HG03469 (cell line): ENCODE measurements around the gene PSG3.
"Not testable (repeated sequence)": the region's sequence is repeated elsewhere in the genome, so short reads cannot be mapped to it uniquely, and the experiment has no call there.

Experiments used
- ATAC-seq: cut with Tn5 transposase; IDR thresholded peaks from one replicate; pipeline ENCODE4 v1.9.1; 2021; ENCODE audit warnings: mild to moderate bottlenecking, moderate library complexity, moderate number of reproducible peaks; ENCODE audit not compliant: unreplicated experiment

The PSG3 gene

DNA sequence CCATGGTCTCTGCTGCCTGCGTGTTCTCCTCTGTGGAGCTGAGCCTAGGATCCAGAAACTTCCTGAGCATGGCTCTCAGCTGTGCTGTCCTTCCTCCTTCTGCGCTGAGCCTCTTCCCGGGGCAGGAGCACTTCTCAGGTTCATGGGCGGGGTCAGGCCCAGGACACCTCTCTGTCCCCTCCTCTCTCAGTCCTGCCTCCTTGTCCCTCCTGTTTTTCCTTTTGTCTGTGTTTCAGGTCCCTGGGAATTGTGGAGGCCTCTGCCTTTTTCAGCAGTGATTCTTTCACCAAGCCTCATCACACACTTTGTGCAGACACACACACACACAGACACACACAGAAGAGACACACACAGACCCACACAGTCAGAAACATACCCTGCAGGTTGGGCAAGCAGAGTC is at the start of gene PSG3:
PSG3 (minus strand) TSS at position 101 of the 400 bp plus-strand sequence; CDS start at position 4, 97 bp downstream.
- ATAC-seq, result not testable (repeated sequence)

DNA sequence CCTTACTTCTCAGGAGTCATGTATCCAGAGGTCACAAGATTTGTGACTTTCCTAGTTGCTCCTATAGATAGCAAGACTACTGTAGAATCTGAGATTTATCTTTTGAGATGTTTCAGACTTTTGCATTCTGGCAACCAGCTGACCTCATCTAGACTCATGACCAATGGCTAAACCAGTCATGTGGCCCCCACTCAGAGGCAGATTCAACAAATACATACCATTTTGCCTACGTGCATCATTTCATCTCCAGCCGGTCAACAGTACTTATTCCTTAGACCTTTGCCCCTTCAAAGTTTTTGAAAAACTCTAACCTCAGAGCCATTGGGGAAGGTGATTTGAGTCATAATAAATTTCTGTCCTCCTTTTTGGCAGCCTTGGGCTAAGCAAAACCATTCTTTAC is 48.5 kb upstream of the PSG3 start:
- ATAC-seq, result not testable (repeated sequence)

DNA sequence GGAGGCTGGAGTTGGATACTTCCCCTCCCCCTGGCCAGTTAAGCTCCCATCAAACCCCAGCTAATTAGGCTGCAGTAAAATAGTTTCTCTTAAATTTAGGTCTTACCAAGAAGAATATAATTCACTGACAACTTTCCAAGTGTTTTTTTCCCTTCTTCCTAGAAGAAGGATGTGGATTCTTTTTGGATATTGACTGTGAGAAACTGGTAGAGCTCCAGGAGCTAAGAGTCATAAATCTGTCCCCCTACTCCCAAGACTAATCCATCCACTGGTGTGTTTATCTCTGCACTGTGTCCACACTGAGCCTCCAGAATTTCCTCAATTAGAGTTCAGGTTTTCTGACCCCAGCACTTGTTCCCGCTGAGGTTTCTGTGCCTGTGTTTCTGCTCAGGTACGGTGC is 47.5 kb upstream of the PSG3 start:
- not testable (repeated sequence) for ATAC-seq

DNA sequence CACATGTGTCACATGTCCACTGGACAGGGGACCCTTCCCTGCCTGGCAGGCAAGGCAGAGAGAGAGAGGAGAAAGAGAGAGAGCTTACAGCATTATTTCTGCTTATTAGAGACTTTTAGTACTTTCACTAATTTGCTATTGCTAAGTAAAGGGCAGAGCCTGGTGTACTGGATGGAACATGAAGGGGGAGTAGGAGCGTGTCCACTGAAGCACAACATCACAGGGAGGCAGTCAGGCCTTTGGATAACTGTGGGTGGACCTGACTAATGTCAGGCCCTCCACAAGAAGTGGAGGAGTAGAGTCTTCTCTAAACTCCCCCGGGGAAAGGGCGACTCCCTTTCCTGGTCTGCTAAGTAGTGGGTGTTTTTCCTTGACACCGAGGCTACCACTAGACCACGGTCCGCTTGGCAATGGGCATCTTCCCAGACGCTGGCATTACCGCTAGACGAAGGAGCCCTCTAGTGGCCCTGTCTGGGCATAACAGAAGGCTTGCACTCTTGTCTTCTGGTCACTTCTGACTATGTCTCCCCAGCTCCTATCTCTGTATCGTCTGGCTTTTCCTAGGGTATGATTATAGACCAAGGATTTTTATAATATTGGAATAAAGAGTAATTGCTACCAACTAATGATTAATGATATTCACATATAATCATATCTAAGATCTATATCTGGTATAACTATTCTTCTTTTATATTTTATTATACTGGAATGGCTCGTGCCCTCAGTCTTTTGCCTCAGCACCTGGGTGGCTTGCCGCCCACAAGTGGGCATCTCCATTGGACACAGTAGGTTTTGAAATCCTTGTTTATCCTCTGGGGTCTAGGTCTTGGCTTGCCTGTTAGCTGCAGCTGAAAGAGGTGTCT is 36.7 kb upstream of the PSG3 start:
- ATAC-seq, result not testable (repeated sequence)

DNA sequence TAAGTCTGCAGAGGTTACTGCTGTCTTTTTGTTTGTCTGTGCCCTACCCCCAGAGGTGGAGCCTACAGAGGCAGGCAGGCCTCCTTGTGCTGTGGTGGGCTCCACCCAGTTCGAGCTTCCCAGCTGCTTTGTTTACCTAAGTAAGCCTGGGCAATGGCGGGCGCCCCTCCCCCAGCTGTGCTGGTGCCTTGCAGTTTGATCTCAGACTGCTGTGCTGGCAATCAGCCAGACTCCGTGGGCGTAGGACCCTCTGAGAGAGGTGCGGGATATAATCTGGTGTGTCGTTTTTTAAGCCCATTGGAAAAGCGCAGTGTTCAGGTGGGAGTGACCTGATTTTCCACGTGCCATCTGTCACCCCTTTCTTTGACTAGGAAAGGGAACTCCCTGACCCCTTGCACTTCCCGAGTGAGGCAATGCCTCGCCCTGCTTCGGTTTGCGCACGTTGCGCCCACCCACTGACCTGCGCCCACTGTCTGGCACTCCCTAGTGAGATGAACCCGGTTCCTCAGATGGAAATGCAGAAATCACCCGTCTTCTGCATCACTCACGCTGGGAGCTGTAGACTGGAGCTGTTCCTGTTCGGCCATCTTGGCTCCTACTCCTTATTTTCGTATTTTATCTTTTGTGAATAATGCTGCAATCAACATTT is 34.4 kb upstream of the PSG3 start:
- ATAC-seq, result not testable (repeated sequence)

GRCh38 chr19:42767319-42767718 is 27.0 kb upstream of the PSG3 start:
- ATAC-seq, result not testable (repeated sequence)

DNA sequence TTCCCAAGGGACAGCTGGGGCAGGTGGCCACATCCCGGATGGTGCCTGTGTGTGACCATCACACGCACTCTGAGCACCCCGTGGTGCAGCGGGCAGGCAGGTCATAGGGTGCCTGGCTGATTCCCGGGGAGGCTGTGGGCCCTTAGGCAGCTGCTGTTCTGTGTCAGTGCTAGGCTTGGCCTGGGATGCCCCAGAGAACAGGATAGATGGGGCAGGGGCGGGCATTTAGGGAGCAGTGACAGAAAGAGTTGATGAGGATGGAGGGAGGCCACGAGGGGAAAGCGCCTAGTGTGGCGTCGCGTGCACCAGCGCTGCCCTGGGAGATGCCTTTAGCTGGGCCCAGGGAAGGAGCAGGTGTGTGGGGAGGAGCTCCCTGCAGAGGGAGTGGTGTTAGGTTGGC is 26.6 kb upstream of the PSG3 start:
- ATAC-seq, result not testable (repeated sequence)

DNA sequence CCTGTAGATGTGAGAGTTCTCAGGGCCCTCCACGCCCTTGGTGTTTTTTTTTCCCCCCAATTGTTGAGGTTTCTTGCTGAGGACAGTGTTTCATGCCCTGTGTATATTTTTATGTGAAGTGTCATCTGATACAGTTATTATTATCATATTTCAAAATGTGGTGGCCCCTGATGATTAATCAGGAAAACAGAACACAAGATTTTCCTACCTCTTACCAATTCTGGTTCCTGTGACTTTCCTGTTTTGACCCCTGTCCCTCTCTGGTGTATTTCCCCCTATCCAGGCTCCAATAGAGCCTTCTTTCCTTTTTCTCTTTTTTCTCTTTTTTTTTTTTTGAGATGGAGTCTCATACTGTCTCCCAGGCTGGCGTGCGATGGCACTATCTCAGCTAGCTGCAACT is 24.6 kb upstream of the PSG3 start:
- no peak for ATAC-seq

DNA sequence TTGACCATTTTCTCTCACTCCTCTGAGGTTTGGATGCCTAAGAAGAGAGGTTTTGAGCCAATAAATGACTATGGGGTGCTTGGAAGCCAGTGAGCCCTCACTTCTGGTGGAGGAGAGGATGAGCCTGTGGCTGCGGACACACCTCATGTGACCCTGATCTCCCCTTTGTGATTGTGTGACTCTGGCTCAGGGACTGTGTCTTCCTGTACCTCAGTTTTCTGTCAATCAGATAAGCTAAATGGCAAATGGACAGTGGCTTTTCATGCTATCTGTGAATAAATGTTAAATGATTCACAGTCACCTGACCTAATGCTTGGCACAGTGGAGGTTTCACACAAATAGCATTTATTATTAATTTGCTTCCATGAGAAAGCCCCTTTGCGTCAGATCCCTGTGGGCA is 22.5 kb upstream of the PSG3 start:
- no peak for ATAC-seq

DNA sequence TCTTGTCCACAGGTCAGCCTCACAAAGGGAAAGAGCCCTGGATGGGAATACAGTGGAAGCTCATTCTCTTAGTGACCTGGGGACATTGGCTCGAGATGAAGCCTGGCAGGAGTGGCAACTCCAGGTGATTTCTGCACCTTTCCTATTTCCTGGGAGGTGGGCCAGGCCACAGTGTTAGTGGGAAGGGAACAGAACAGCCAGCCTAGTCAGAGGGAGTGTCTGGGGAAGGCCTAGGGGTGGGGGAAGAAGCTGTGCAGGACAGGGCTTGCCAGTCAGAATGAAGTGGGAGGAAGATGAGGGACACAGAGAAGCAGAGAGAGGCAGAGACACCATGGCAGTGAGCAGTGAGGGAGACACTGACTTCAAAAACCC is 21.6 kb upstream of the PSG3 start:
- not testable (repeated sequence) for ATAC-seq

GRCh38 chr19:42760954-42761923 is 21.0 kb upstream of the PSG3 start:
- not testable (repeated sequence) for ATAC-seq

DNA sequence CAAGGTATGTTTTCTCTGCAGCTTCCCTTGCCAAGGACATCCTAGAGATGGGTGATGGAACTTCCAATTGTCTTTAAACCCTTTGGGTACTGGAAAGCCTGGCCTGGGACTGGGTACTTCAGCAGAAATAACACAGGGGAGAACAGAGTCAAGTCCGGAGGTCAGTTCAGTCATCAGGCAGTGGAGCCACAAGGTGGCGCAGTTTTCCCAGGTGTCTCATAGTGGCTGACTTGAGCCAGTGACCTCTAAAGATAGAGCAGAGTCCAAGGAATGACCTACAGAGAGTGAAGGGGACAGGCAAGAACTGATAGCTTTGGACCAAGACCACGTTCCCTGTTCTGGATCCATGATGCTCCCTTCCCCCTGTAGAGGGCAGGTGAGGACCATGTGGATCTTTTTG is 18.4 kb upstream of the PSG3 start:
- not testable (repeated sequence) for ATAC-seq

- ATAC-seq, result not testable (repeated sequence)
Measured at GRCh38 chr19:42752246-42752645, 12.0 kb upstream of the PSG3 start.

DNA sequence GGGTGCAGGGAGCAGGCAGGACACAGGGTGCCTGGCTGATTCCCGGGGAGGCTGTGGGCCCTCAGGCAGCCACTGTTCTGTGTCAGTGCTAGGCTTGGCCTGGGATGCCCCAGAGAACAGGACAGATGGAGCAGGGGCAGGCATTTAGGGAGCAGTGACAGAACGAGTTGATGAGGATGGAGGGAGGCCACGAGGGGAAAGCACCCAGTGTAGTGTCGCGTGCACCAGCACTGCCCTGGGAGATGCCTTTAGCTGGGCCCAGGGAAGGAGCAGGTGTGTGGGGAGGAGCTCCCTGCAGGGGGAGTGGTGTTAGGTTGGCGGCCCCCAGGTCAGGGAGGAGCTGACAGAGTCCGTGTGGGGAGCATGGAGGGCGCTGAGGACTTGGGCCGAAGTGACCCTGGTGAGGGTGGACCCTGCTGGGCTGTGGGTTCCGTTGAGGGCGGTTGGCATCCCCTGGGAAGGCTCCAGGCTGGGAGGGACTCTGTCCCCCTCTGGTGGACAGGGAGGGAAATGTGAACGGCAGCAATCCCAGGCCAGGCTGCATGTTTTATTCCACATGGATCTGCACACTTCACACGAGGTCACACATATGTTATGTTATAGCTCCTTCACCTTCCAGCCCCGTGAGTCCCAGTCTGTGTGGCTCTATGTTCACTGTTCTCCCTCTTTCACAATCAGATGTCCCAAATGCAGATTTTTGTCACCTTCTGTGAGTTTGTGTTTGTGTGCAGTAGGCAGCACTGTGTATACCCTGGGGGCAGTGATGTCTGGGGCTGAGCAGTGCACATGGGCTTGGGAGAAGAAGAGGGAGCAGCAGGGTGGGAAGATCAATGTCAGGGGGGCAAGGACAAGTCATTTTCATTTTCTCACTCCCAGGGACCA is 1.7 kb upstream of the PSG3 start:
- not testable (repeated sequence) for ATAC-seq

DNA sequence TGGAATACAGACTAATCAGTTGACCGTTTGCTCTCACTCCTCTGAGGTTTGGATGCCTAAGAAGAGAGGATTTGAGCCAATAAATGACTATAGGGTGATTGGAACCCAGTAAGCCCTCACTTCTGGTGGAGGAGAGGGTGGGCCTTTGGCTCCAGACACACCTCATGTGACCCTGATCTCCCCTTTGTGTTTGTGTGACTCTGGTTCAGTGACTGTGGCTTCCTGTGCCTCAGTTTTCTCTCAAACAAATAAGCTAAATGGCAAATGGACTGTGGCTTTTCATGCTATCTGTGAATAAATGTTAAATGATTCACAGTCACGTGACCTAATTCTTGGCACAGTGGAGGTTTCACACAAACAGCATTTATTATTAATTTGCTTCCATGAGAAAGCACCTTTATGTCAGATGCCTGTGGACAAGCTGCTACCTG is 2.7 kb downstream of the PSG3 start:
- not testable (repeated sequence) for ATAC-seq

DNA sequence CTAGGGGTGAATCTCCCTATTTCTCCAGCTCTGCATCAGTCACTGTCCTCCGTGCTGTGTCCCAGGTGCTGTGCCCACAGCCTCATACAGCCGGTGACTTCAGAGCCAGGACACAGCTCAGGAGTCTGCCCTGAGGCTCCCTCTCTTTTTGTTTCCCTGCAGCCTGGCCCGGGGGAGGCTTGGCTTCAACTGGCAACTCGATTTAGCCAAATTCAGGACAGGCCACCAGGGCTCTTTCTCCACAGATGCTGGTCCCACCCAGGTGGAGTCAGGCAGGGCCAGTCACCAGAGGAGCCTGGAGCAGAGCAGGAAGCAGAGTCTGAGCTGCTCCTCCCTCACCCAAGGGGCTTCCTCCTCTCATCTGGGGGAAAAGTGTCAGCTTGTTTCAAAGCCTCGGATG is 11.9 kb downstream of the PSG3 start:
- not testable (repeated sequence) for ATAC-seq

DNA sequence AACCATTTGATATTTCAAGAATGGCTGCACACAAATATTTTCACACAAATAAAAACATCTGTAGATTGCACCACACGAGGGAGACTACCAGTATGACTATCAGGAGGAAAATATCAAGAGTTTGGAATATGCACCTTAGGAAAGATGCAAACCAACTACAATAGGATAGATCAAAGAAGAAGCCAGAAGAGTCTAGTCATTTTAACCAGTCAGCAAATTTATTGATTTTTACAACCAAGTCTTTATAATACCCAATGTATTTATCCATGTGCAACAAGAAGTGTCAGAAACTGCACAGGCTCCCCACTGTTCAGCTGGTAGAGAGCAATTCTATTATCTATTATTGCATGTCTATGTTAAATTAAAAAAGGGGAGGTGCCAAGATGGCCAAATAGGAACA is 26.3 kb downstream of the PSG3 start:
- ATAC-seq, result not testable (repeated sequence)

GRCh38 chr19:42712753-42713152 is 27.5 kb downstream of the PSG3 start:
- ATAC-seq, result not testable (repeated sequence)

DNA sequence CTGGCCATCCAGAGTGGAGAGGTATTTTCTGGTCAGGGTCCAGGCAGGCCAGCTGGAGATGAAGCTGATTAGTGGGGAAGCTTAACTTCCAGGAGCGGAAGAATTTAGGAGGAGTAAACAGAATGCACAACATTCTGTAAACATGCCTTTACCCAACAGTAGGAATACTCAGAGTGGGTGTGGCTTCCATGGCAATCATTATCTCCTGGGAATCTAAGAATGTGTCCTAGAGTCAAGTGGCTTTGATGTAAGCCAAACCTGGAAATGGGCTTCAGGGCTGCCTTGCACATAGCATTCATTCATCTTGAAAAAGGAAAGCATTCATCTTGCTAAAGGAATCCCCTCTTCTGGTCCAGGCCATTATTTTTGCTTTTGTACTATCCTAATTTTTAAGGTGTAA is 29.3 kb downstream of the PSG3 start:
- ATAC-seq, result not testable (repeated sequence)

DNA sequence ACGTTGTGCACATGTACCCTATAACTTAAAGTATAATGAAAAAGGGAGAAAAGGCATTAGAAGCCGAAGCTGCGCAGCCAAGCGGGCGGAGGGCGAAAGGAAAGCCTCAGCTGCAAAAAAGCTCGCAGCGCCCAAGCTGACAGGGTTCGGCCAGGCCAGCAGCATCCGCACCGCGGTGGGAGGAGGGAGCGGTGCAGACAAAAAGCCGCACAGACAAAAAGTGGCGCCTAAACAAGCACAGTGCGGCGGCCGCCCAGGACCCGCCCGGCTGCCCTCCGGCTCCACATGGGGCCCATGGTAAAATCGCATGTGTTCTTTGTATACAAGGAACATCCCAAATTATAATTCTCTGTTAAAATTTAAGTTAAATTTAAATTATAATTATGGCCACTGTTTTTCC is 42.4 kb downstream of the PSG3 start:
- no peak for ATAC-seq
